Cardiac muscle cell (in vitro differentiated cells and primary cell): ENCODE data around the gene KRT35. TPM values are rescaled to one million over a fixed set of nuclear protein-coding genes. Genes with fewer than 3 reads are reported as not detected.
A peak's percentile ranks its signal among the peaks of the same experiment; 100 is the strongest.

Source experiments
- DNase-seq, 2 donors: peaks; one replicate each; pipeline versions ENCODE4 v3.0.0 to v3.0.0-alpha.2; 2010 to 2017; ENCODE audit warnings: low read depth in 1 of 2, low spot score in 1 of 2
- H3K27ac ChIP-seq: fragments of 200-600 bp; sonication (generic); 2 replicates; pipeline ENCODE4 v1.5.1; 2016
- H3K27me3 ChIP-seq: fragments of 200-600 bp; sonication (generic); 2 replicates; pipeline ENCODE4 v1.6.0; 2016; ENCODE audit warnings: control low read depth
- H3K36me3 ChIP-seq: fragments of 200-600 bp; sonication (generic); 2 replicates; pipeline ENCODE4 v1.5.1; 2016; ENCODE audit warnings: control low read depth
- H3K4me1 ChIP-seq: fragments of 200-600 bp; sonication (generic); 2 replicates; pipeline ENCODE4 v1.8.1; 2017; ENCODE audit warnings: low read depth, mild to moderate bottlenecking, mixed run types
- H3K4me3 ChIP-seq: fragments of 200-600 bp; sonication (generic); 2 replicates; pipeline ENCODE4 v1.5.1; 2016; ENCODE audit warnings: mild to moderate bottlenecking
- H3K9me3 ChIP-seq: fragments of 200-600 bp; sonication (generic); 2 replicates; pipeline ENCODE4 v1.5.1; 2017; ENCODE audit warnings: low read depth, mild to moderate bottlenecking, control low read depth
- polyA plus RNA-seq: library from polyadenylated mRNA; unstranded; fragments of >200 nt; fragmentation: Nextera tagmentation; extraction: Ambion mirVana; gene quantifications from 2 replicates; pipeline ENCODE4 v1.2.1, GENCODE V29; 2016
- total RNA-seq: library from RNA; depleted of rRNA; stranded (reverse); fragments of >200 nt; gene quantifications from 2 replicates; pipeline ENCODE4 v1.2.3, GENCODE V29; 2016
- TF ChIP-seq, protein P1 (sequence below): IDR thresholded peaks from 2 replicates; pipeline ENCODE4 v1.5.1; 2012; ENCODE audit warnings: low read depth, mild to moderate bottlenecking, low read length

KRT35 gene
- total and polyA plus RNA-seq, 2 experiments from 2014 or later = not detected

DNA sequence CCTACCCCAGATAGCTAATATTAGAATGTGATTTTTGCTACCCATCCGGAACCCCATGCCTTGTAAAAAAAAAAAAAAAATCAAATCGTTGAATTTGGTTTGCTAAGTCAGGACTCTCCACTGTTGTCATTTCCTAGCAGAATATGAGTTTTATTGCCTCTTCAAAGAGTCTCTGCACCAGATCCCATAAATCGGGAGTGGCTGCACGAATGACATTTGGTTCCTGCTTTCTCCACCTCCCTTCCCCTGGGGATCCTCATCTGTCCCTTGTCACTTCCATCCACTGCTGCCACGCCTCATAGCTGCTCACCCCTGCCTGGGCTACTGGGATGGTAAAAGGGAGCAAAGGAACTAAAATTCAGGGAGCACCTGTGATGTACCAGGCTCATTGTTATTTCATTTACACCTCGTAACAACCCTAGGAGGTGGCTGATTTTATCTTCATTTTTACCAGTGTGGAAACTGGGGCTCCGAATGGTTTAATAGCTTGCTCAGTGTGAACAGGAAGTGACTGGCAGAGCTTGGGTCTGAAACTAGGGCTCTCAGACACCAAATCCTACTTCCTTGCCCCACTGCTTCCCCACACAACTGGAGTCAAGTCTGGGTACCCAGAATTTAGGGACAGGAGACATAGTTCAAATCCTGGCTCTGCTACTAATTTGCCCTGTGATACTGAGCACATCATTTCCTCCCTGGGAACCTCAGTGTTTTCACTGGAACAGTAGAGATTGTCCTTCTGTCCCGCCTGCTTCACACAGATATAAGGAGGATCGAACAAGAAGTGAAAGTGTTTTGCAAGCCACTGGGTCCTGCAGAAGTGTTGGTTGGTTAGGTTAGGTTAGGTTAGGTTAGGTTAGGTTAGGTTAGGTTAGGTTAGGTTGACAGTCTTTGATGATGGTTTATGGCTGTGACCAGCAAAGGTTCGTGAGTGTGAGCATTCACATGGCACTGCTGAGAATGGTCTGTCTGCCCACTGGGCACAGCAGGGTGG is 9.3 kb upstream of the KRT35 start:
- no peaks in the 10 kb centered on the region for H3K36me3 ChIP-seq
- TF ChIP-seq, protein P1, sequence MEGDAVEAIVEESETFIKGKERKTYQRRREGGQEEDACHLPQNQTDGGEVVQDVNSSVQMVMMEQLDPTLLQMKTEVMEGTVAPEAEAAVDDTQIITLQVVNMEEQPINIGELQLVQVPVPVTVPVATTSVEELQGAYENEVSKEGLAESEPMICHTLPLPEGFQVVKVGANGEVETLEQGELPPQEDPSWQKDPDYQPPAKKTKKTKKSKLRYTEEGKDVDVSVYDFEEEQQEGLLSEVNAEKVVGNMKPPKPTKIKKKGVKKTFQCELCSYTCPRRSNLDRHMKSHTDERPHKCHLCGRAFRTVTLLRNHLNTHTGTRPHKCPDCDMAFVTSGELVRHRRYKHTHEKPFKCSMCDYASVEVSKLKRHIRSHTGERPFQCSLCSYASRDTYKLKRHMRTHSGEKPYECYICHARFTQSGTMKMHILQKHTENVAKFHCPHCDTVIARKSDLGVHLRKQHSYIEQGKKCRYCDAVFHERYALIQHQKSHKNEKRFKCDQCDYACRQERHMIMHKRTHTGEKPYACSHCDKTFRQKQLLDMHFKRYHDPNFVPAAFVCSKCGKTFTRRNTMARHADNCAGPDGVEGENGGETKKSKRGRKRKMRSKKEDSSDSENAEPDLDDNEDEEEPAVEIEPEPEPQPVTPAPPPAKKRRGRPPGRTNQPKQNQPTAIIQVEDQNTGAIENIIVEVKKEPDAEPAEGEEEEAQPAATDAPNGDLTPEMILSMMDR = no peak
- H3K4me3 ChIP-seq = no peak overlapping the region
- H3K27ac ChIP-seq = no peak overlapping the region
- DNase-seq = no peak
- H3K9me3 ChIP-seq = no peaks in the 10 kb centered on the region
- H3K27me3 ChIP-seq = peaks cover 7% of the 10 kb centered on the region
- H3K4me1 ChIP-seq = no peaks in the 10 kb centered on the region

DNA sequence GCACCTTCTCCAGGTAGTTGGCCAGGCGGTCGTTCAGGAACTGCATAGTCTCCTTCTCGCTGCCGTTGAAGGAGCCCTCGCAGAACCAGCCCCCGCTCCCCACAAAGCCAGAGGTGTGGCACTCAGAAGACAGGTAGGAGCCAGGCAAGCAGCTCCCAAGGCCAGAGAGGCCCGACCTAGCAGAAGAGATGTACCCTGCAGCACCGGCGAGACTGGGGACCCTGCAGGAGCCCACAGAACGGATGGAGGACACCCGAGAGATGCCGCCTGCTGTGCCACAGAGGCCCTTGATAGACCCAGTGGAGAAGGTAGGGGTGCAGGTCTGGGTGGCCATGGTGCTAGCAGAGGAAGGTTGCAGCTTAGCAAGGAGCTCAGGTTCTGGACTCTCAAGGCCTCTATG is 8.6 kb upstream of the KRT35 start, which contains the start of gene KRT36:
KRT36 (minus strand) TSS at position 380 of the 400 bp plus-strand sequence; CDS start at position 334, 46 bp downstream.
- TF ChIP-seq, protein P1 = no peak
- Histone ChIP-seq H3K36me3 (no peaks in the 10 kb centered on the region), H3K4me3 (no peak within 1 kb of the TSS), H3K27me3 (peaks cover 7% of the 10 kb centered on the region), H3K9me3 (no peaks in the 10 kb centered on the region), H3K4me1 (no peaks in the 10 kb centered on the region), H3K27ac (no peak within 1 kb of the TSS)
- DNase-seq = no peak

DNA sequence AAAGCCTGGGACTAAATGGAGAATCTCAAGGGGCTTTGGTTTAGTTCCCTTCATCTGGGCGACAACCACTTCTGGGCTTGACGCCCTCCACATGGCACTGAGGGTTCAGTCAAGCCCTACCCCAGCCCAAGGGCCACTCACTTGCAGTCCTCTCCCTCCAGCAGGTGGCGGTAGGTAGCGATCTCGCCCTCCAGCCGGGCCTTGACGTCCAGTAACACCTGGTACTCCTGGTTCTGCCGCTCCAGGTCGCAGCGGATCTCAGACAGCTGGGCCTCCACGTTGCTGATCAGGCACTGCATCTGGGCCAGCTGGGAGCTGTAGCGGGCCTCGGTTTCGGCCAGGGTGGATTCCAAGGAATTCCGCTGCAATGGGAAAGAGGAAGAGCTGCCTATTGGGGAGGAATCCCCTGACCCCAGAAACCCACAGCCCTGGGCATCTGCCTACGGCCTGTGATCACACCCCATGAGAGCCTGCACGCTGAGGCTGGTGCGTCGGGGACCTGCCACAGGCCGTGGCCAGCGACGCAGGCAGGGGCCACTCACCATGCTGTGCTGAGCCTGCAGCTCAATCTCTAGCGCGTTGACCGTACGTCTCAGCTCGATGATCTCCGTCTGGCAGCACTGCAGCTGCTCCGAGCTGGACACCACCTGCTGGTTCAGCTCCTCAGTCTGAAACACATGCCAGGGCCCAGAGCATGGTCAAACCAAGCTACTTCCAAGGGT is 6.0 kb upstream of the KRT35 start:
- Histone ChIP-seq H3K4me1 (no peaks in the 10 kb centered on the region), H3K9me3 (no peaks in the 10 kb centered on the region), H3K27ac (no peak overlapping the region), H3K27me3 (peaks cover 7% of the 10 kb centered on the region), H3K4me3 (no peak overlapping the region), H3K36me3 (no peaks in the 10 kb centered on the region)
- DNase-seq = peak in 1 of 2 donors; percentile 28
- TF ChIP-seq, protein P1 = peak; percentile 50

DNA sequence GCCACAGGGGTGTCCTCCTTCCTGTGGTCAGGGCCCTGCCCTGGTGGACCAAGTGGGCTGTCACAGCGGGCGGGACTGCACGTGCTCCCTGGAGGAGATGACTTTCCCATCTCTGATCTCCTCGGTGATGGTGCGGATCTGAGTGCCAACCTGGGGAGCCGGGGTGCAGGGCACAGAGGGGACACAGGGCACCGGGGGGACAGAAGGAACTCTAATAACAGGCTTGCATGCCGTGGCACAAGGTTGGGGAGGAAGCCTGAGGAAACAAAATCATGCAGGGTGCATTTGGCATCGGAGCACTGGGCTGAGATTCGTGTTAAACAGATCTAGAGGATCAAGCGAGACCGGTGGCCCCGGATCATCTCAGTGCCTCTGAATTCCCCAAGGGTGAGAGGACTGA is 5.4 kb upstream of the KRT35 start:
- no peak overlapping the region for H3K27ac ChIP-seq
- no peak overlapping the region for H3K4me3 ChIP-seq
- H3K4me1 ChIP-seq = no peaks in the 10 kb centered on the region
- TF ChIP-seq, protein P1 = no peak
- H3K9me3 ChIP-seq = no peaks in the 10 kb centered on the region
- peaks cover 5% of the 10 kb centered on the region for H3K27me3 ChIP-seq
- no peaks in the 10 kb centered on the region for H3K36me3 ChIP-seq
- no peak for DNase-seq

DNA sequence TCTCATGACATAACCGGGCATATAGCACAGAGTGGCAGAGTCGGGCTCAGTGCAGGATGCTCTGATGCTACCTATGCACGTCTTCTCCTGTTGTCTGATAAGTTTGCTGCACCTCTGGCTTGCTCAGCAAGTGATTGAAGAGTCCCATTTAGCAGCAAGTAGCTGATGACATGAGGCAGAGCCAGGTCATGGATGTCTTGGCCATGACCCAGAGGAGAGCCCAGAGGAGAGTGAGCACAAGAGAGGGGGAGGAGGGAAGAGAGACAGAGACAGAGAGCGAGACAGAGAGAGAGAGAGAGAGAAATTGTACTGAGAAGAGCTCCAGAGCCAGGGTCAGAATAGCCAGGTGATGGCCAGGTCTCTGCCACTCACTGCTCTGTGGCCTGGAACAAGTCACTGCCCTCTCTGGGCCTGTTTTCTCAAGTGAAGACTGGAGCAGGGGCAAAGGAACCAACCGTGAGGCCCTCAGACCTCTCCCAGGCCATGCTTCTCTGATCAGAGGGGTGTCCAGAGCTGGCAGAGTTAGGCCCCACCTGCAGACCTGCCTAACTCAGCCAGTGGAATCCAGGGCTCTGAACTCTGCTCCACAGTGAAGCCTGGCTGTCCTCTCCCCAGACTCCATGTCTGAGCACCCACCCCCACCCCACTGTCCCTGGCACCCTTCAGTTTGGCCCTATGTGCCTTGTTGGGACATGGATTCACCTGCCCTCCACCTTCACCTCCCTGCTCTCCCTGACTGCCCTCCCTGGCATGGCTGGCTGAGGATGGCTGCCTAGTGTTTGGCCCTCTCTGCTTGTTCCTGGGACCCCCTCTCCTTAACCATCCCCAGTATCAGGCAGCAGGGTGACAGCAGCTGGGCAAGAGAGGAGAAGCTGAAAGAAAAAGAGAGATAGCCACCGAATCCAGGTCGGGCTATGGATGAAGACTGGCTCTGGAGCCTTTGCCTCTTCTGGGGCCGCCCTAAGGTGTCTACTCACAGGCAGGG is 4.3 kb upstream of the KRT35 start:
- no peak for DNase-seq
- Histone ChIP-seq H3K27ac (no peak overlapping the region), H3K36me3 (no peaks in the 10 kb centered on the region), H3K4me1 (no peaks in the 10 kb centered on the region), H3K9me3 (no peaks in the 10 kb centered on the region), H3K4me3 (no peak overlapping the region), H3K27me3 (no peaks in the 10 kb centered on the region)
- TF ChIP-seq, protein P1 = no peak
